SK-N-SH (cell line): ENCODE data around the gene SLCO2A1.

Experiments used
- CTCF ChIP-seq: fragments of 200-600 bp; sonication (generic); IDR thresholded peaks from 2 replicates; pipeline ENCODE4 v1.6.1; 2017; ENCODE audit warnings: antibody characterized with exemption, mild to moderate bottlenecking, moderate library complexity
- EP300 ChIP-seq, 2 experiments: IDR thresholded peaks; 2 replicates each; pipeline versions ENCODE4 v1.4.0 to v1.6.1; 2012; ENCODE audit warnings: borderline replicate concordance in 1 of 2, low read depth in 1 of 2, low read length in 1 of 2
- GABPA ChIP-seq: IDR thresholded peaks from 2 replicates; pipeline ENCODE4 v1.4.0; 2012; ENCODE audit warnings: low read depth, mild to moderate bottlenecking
- MAX ChIP-seq: IDR thresholded peaks from 2 replicates; pipeline ENCODE4 v1.4.0; 2012; ENCODE audit warnings: low read depth
- MXI1 ChIP-seq: IDR thresholded peaks from 2 replicates; pipeline ENCODE4 v1.6.1; 2012; ENCODE audit warnings: mild to moderate bottlenecking, low read depth, low read length, improper control_type of control experiment
- NFIC ChIP-seq: IDR thresholded peaks from 2 replicates; pipeline ENCODE4 v1.4.0; 2012; ENCODE audit warnings: borderline replicate concordance
- NRF1 ChIP-seq: IDR thresholded peaks from 2 replicates; pipeline ENCODE4 v1.6.1; 2012; ENCODE audit warnings: low read depth, mild to moderate bottlenecking, low read length
- POLR2AphosphoS5 ChIP-seq: IDR thresholded peaks from 2 replicates; pipeline ENCODE4 v1.6.1; 2012; ENCODE audit warnings: low read depth, low read length
- RFX5 ChIP-seq: IDR thresholded peaks from 2 replicates; pipeline ENCODE4 v1.6.1; 2012; ENCODE audit warnings: mild to moderate bottlenecking, improper control_type of control experiment, low read length
- SMC3 ChIP-seq: IDR thresholded peaks from 2 replicates; pipeline ENCODE4 v1.6.1; 2012; ENCODE audit warnings: low read depth, low read length, improper control_type of control experiment
- TAF1 ChIP-seq: IDR thresholded peaks from 2 replicates; pipeline ENCODE4 v1.6.1; 2012; ENCODE audit warnings: low read depth, mild to moderate bottlenecking, low read length, moderate library complexity, borderline replicate concordance
- TCF12 ChIP-seq: IDR thresholded peaks from 2 replicates; pipeline ENCODE4 v1.4.0; 2012
- TEAD4 ChIP-seq: IDR thresholded peaks from 2 replicates; pipeline ENCODE4 v1.4.0; 2012; ENCODE audit warnings: mild to moderate bottlenecking, borderline replicate concordance; ENCODE audit not compliant: insufficient read depth
- USF2 ChIP-seq: fragments of 150-350 bp; IDR thresholded peaks from 2 replicates; pipeline ENCODE4 v1.6.1; 2017; ENCODE audit warnings: antibody characterized with exemption, low read length, low read depth, borderline replicate concordance

- TF ChIP-seq RFX5 = no peak
- TF ChIP-seq NRF1 = no peak
- no peak for TF ChIP-seq GABPA
- TF ChIP-seq MAX = no peak
- no peak for TF ChIP-seq CTCF
- TF ChIP-seq EP300 (IDR thresholded peaks at IDR 0.05; ENCODE audit: borderline replicate concordance in 1 of 2, low read depth in 1 of 2, low read length in 1 of 2) = no peak
- TF ChIP-seq TCF12 = no peak
- TF ChIP-seq POLR2AphosphoS5 = no peak
- TF ChIP-seq SMC3 = no peak
- no peak for TF ChIP-seq NFIC
- TF ChIP-seq MXI1 = no peak
- no peak for TF ChIP-seq TAF1
- no peak for TF ChIP-seq USF2
- TF ChIP-seq TEAD4 = no peak
These were observed 22.6 kb upstream of the SLCO2A1 start for GRCh38 chr3:134052370-134052769.
